ENCODE measurements around the gene UTF1.

UTF1 gene

DNA sequence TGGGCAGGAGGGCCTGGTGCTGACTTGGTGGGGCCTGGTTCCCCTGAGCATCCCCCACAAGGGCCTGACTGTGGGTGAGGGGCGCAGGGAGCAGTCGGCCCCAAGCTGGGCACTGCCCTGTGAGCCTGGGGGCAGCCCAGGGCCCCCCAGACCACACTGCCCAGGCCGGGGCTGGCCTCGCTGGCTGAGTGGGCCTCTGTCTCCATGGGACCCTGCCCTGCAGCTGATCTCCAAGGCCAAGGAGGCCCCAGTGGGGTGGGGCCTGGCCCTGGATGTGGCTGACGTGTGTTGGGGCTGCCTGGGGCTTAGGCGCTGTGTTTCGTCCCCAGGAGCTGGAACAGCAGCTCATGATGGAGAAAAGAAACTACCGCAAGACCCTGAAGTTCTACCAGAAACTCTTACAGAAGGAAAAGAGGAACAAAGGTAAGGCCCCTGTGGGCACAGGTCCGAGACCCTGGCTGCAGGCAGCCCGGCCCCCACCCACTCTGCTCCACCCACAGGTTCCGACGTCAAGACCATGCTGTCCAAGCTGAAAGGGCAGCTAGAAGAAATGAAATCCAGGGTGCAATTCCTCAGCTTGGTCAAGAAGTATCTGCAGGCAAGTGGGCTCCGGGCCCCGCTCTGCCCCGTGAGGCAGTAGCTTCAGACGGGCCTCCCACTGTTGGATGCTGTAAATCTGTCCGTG is 23.5 kb upstream of the UTF1 start:
- Histone ChIP-seq H3K36me3 (ENCODE audit: insufficient read depth) (no peaks in the 10 kb centered on the region), H3K27me3 (ENCODE audit: insufficient read depth, low read depth) (peaks cover 51% of the 10 kb centered on the region), H3K79me2 (ENCODE audit: insufficient read depth, low read depth) (no peaks in the 10 kb centered on the region), H4K20me1 (ENCODE audit: insufficient read depth) (no peaks in the 10 kb centered on the region), H3K4me3 (IDR thresholded peaks at IDR 0.05; ENCODE audit: insufficient read depth, low read depth, low read length) (no peak overlapping the region), H2AFZ (ENCODE audit: low read depth) (no peak overlapping the region), H3K4me2 (no peak overlapping the region), H3K9ac (no peak overlapping the region), H3K27ac (no peak overlapping the region), H3K4me1 (ENCODE audit: low read depth, poor library complexity, severe bottlenecking) (no peaks in the 10 kb centered on the region)
- TF ChIP-seq, protein P1, sequence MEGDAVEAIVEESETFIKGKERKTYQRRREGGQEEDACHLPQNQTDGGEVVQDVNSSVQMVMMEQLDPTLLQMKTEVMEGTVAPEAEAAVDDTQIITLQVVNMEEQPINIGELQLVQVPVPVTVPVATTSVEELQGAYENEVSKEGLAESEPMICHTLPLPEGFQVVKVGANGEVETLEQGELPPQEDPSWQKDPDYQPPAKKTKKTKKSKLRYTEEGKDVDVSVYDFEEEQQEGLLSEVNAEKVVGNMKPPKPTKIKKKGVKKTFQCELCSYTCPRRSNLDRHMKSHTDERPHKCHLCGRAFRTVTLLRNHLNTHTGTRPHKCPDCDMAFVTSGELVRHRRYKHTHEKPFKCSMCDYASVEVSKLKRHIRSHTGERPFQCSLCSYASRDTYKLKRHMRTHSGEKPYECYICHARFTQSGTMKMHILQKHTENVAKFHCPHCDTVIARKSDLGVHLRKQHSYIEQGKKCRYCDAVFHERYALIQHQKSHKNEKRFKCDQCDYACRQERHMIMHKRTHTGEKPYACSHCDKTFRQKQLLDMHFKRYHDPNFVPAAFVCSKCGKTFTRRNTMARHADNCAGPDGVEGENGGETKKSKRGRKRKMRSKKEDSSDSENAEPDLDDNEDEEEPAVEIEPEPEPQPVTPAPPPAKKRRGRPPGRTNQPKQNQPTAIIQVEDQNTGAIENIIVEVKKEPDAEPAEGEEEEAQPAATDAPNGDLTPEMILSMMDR (conservative IDR thresholded peaks at IDR 0.05; ENCODE audit: low read depth, low read length), result no peak

GRCh38 chr10:133207041-133207600 is 22.9 kb upstream of the UTF1 start:
- no peak overlapping the region for H2AFZ ChIP-seq (ENCODE audit: low read depth)
- no peak overlapping the region for H3K4me2 ChIP-seq
- H3K36me3 ChIP-seq (ENCODE audit: insufficient read depth), result no peaks in the 10 kb centered on the region

GRCh38 chr10:133207627-133208026 is 22.4 kb upstream of the UTF1 start:
- no peak overlapping the region for H2AFZ ChIP-seq (ENCODE audit: low read depth)

More at GRCh38 chr10:133207041-133207600, 22.9 kb upstream of the UTF1 start:
- peaks cover 46% of the 10 kb centered on the region for H3K27me3 ChIP-seq (ENCODE audit: insufficient read depth, low read depth)
- TF ChIP-seq, protein P1 (conservative IDR thresholded peaks at IDR 0.05; ENCODE audit: low read depth, low read length), result no peak
- no peaks in the 10 kb centered on the region for H4K20me1 ChIP-seq (ENCODE audit: insufficient read depth)
- no peaks in the 10 kb centered on the region for H3K79me2 ChIP-seq (ENCODE audit: insufficient read depth, low read depth)
- H3K4me1 ChIP-seq (ENCODE audit: low read depth, poor library complexity, severe bottlenecking), result no peaks in the 10 kb centered on the region
- no peak overlapping the region for H3K9ac ChIP-seq
- no peak overlapping the region for H3K27ac ChIP-seq
- no peak overlapping the region for H3K4me3 ChIP-seq (IDR thresholded peaks at IDR 0.05; ENCODE audit: insufficient read depth, low read depth, low read length)

DNA sequence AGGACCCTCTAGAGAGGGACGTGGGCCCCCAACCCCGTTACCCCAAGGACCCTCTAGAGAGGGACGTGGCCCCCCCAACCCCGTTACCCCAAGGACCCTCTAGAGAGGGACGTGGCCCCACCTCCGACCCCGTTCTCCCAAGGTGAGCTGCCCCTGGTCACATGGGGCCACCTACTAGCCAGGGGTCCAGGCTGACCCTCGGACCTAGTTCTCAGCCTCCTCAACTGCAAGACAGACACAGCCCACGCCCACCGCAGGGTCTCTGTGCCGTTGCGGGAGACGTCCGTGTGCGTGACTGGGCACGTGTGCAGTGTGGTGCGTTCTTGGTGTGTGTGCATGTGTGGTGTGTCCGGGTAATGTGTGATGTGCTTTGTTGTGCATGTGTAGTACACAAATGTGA is 21.6 kb upstream of the UTF1 start:
- Histone ChIP-seq H3K27ac (no peak overlapping the region), H4K20me1 (ENCODE audit: insufficient read depth) (no peaks in the 10 kb centered on the region), H3K4me2 (no peak overlapping the region), H3K36me3 (ENCODE audit: insufficient read depth) (no peaks in the 10 kb centered on the region), H3K27me3 (ENCODE audit: insufficient read depth, low read depth) (peaks cover 40% of the 10 kb centered on the region), H2AFZ (ENCODE audit: low read depth) (no peak overlapping the region), H3K4me1 (ENCODE audit: low read depth, poor library complexity, severe bottlenecking) (no peaks in the 10 kb centered on the region), H3K4me3 (IDR thresholded peaks at IDR 0.05; ENCODE audit: insufficient read depth, low read depth, low read length) (no peak overlapping the region), H3K79me2 (ENCODE audit: insufficient read depth, low read depth) (no peaks in the 10 kb centered on the region), H3K9ac (no peak overlapping the region)
- TF ChIP-seq, protein P1 (conservative IDR thresholded peaks at IDR 0.05; ENCODE audit: low read depth, low read length), result no peak

More at GRCh38 chr10:133207627-133208026, 22.4 kb upstream of the UTF1 start:
- Histone ChIP-seq H3K27me3 (ENCODE audit: insufficient read depth, low read depth) (peaks cover 42% of the 10 kb centered on the region), H3K9ac (no peak overlapping the region), H3K4me3 (IDR thresholded peaks at IDR 0.05; ENCODE audit: insufficient read depth, low read depth, low read length) (no peak overlapping the region), H4K20me1 (ENCODE audit: insufficient read depth) (no peaks in the 10 kb centered on the region), H3K36me3 (ENCODE audit: insufficient read depth) (no peaks in the 10 kb centered on the region), H3K27ac (no peak overlapping the region), H3K79me2 (ENCODE audit: insufficient read depth, low read depth) (no peaks in the 10 kb centered on the region), H3K4me2 (no peak overlapping the region), H3K4me1 (ENCODE audit: low read depth, poor library complexity, severe bottlenecking) (no peaks in the 10 kb centered on the region)
- TF ChIP-seq, protein P1 (conservative IDR thresholded peaks at IDR 0.05; ENCODE audit: low read depth, low read length), result no peak

All from KMS-11 (cell line).